HepG2 (cell line): ENCODE data around the gene SPPL2B. TPM values are rescaled to one million over a fixed set of nuclear protein-coding genes. Genes with fewer than 3 reads are reported as not detected.

Source experiments
- ATAC-seq: fragments of 200-7000 bp; cut with Tn5 transposase; 3 replicates; pipeline ENCODE4 v1.9.1; 2020; ENCODE audit warnings: mild to moderate bottlenecking, moderate library complexity
- BruUV-seq: library from RNA; stranded (reverse); fragments of 400-500 nt; replicated peaks from 2 replicates; lab custom pipeline; 2021; lab: Mats Ljungman, UMichigan
- CTCF ChIA-PET: fragments of 300-600 bp; formaldehyde crosslinking; extraction: SDS; loops from one replicate; lab custom pipeline; 2021; ENCODE audit warnings: low total read pairs, inconsistent platforms, low intra/inter-chr PET ratio; lab: Yijun Ruan, JAX
- POLR2A ChIA-PET: fragments of 350-600 bp; sonication (Branson Sonifier 250); formaldehyde crosslinking; loops from one replicate; lab custom pipeline; 2020; ENCODE audit warnings: antibody characterized with exemption, inconsistent platforms; lab: Yijun Ruan, JAX
- DNase-seq: peaks from one replicate; pipeline ENCODE4 v3.0.0-alpha.2; 2015; ENCODE audit warnings: low spot score
- FAIRE-seq: peaks from 3 replicates; lab custom pipeline; 2011; peaks lifted over from hg19 to GRCh38; lab: Jason Lieb, UNC
- H2AFZ ChIP-seq: one replicate; pipeline ENCODE4 v1.6.1; 2011; ENCODE audit warnings: low read length, inconsistent platforms
- H3K27ac ChIP-seq: fragments of 300-600 bp; 3 replicates; pipeline ENCODE4 v1.8.0; 2011; ENCODE audit warnings: mixed run types, mild to moderate bottlenecking, mixed read lengths, low read length, inconsistent platforms; ENCODE audit not compliant: insufficient read depth; ENCODE audit errors: extremely low read length
- H3K27me3 ChIP-seq, 2 experiments: fragments of 200-600 bp in 1 of 2; 2 replicates in 1 of 2; 3 replicates in 1 of 2; pipeline versions ENCODE4 v1.6.0 to v1.8.0; 2011; ENCODE audit warnings: low read length in 2 of 2, mild to moderate bottlenecking in 2 of 2, moderate library complexity in 2 of 2, inconsistent platforms in 1 of 2; ENCODE audit not compliant: insufficient read depth in 2 of 2, control insufficient read depth in 1 of 2
- H3K36me3 ChIP-seq, 2 experiments: fragments of 200-600 bp in 1 of 2; replicated peaks in 1 of 2; 2 replicates in 1 of 2; 3 replicates in 1 of 2; pipeline versions ENCODE4 v1.5.1 to v1.8.0; 2011; ENCODE audit warnings: low read length in 2 of 2, inconsistent platforms in 1 of 2; ENCODE audit not compliant: insufficient read depth in 2 of 2, control insufficient read depth in 1 of 2
- H3K4me1 ChIP-seq: 2 replicates; pipeline ENCODE4 v1.5.1; 2012; ENCODE audit warnings: low read length, inconsistent platforms; ENCODE audit not compliant: insufficient read depth
- H3K4me2 ChIP-seq: 2 replicates; pipeline ENCODE4 v1.6.0; 2011; ENCODE audit warnings: low read depth, low read length, inconsistent platforms
- H3K4me3 ChIP-seq, 3 experiments: fragments of 200-600 bp in 1 of 3; sonication (generic), shearing (Covaris generic) in 1 of 3; replicated peaks in 1 of 3; 2 replicates each; pipeline ENCODE4 v1.5.1; 2011 to 2016; ENCODE audit warnings: low read length in 3 of 3, inconsistent platforms in 2 of 3, low read depth in 2 of 3, mild to moderate bottlenecking in 2 of 3, control low read depth in 1 of 3, mixed read lengths in 1 of 3; ENCODE audit not compliant: insufficient read depth in 1 of 3
- H3K79me2 ChIP-seq: one replicate; pipeline ENCODE4 v1.6.1; 2011; ENCODE audit warnings: low read length, inconsistent platforms; ENCODE audit not compliant: insufficient read depth
- H3K9ac ChIP-seq: 2 replicates; pipeline ENCODE4 v1.6.0; 2011; ENCODE audit warnings: mild to moderate bottlenecking, low read depth, low read length, inconsistent platforms; ENCODE audit not compliant: insufficient read depth
- H3K9me3 ChIP-seq: 2 replicates; pipeline ENCODE4 v1.5.1; 2012; ENCODE audit warnings: mild to moderate bottlenecking, low read length
- H4K20me1 ChIP-seq: 2 replicates; pipeline ENCODE4 v1.6.0; 2011; ENCODE audit warnings: inconsistent platforms, mild to moderate bottlenecking, low read length, moderate library complexity; ENCODE audit not compliant: insufficient read depth
- HES4 ChIP-seq: sonication (generic); formaldehyde crosslinking; IDR thresholded peaks from 2 replicates; pipeline ENCODE4 v1.9.0; 2021; ENCODE audit warnings: mild to moderate bottlenecking, missing genetic modification reagents, borderline replicate concordance
- RARG ChIP-seq: sonication (generic); formaldehyde crosslinking; IDR thresholded peaks from 2 replicates; pipeline ENCODE4 v1.4.0; 2020; ENCODE audit warnings: low read depth, mild to moderate bottlenecking, missing genetic modification reagents
- RBFOX2 ChIP-seq: fragments of 200-400 bp; formaldehyde crosslinking; IDR thresholded peaks from 2 replicates; pipeline ENCODE4 v1.6.1; 2017; ENCODE audit warnings: low read depth, mild to moderate bottlenecking, low read length
- ZBTB42 ChIP-seq: sonication (generic); formaldehyde crosslinking; IDR thresholded peaks from 2 replicates; pipeline ENCODE4 v1.5.0; 2020; ENCODE audit warnings: mild to moderate bottlenecking, missing genetic modification reagents
- ZFX ChIP-seq: sonication (generic); formaldehyde crosslinking; IDR thresholded peaks from 2 replicates; pipeline ENCODE4 v1.4.0; 2020; ENCODE audit warnings: mild to moderate bottlenecking, low read depth, missing genetic modification reagents, moderate library complexity
- WGBS: methylation state at CpG from one replicate; pipeline ENCODE4 v1.1.6; 2017; ENCODE audit warnings: low lambda C conversion rate; 5-methylcytosine and 5-hydroxymethylcytosine counted together
- in situ Hi-C: cut with HindIII; loops from 2 replicates; pipeline ENCODE4 v1.10.0; 2017; ENCODE audit warnings: low pct_unique_long_range_greater_than_20kb; ENCODE audit not compliant: extremely low pct_ligation_motif_present
- intact Hi-C: fragments of 100-400 bp; cut with micrococcal nuclease; formaldehyde crosslinking; loops from one replicate; pipeline ENCODE4 v1.10.0; 2022; ENCODE audit not compliant: unreplicated experiment
- polyA plus RNA-seq, 8 experiments: library from polyadenylated mRNA; depleted of rRNA in 3 of 8; stranded (reverse) in 7 of 8; unstranded in 1 of 8; fragments of >200 nt; fragmentation: Illumina TruSeq in 4 of 8; extraction: Trizol in 4 of 8; gene quantifications; 2 replicates each; pipeline versions ENCODE4 v1.2.1 to v1.2.3, GENCODE V29; 2011 to 2016; ENCODE audit warnings: low read depth in 4 of 8, missing spikeins in 1 of 8, mixed read lengths in 1 of 8; ENCODE audit not compliant: insufficient read depth in 1 of 8
- total RNA-seq, 5 experiments: library from RNA; depleted of rRNA; stranded (reverse); fragments of >200 nt; fragmentation: Illumina TruSeq; extraction: Trizol; gene quantifications; 2 replicates each; pipeline ENCODE4 v1.2.3, GENCODE V29; 2016; ENCODE audit warnings: low read depth in 1 of 5
- TF ChIP-seq, protein P1 (sequence below): IDR thresholded peaks from 2 replicates; pipeline ENCODE4 v1.6.1; 2016; ENCODE audit warnings: missing compliant biosample characterization, missing genetic modification reagents, borderline replicate concordance
- TF ChIP-seq, protein P2 (sequence below): IDR thresholded peaks from 2 replicates; pipeline ENCODE4 v1.6.1; 2016; ENCODE audit warnings: mild to moderate bottlenecking
- TF ChIP-seq, protein P3 (sequence below): sonication (generic); formaldehyde crosslinking; IDR thresholded peaks from 2 replicates; pipeline ENCODE4 v1.5.1; 2020; ENCODE audit warnings: missing genetic modification reagents, mild to moderate bottlenecking, borderline replicate concordance

SPPL2B gene
- total and polyA plus RNA-seq, 2 of the 13 experiments (the other 11 are each of a cell fraction or from before 2014, with no cell fraction given): 14.9 to 15.2 TPM

DNA sequence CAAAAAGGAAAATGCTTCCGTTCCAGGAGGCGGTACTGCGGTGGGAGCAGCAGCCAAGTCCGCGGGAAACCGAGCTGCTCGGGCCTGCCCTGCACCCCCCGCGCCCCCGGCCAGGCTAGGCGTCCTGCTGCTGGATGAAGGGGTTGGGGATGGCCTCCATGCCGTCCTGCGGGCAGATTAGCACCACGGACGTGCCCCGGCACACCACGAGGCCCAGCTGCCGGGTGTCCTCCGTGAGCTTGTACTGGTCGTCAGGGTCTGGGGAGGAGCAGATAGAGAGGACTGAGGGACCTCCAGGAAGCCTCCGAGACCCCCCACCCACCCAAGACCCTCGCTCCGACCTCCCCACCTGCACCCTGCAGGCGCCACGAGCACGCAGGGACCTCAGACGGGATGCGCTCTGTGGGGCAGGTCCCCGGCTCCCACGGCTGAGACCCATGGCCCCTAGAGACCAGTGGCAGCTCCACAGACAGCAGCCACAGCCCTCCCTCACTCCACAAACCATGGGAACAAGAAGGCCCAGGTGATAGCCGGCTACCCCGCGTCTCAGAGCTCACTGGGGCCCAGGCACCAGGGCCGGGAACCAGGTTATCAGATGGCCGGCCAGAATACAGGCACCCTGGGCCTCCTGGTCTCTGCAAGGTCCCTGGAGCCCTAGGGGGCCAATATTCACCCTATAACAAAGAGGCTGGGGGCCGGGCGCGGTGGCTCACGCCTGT lies 6.8 kb upstream of the SPPL2B start:
- POLR2A ChIA-PET: interaction anchor here (0.8 kb wide), 1 partner anchor 170 kb away, joined by 3 read pairs; the partner anchor contains the start of gene AP3D1
- intact Hi-C loops: no loop called here

DNA sequence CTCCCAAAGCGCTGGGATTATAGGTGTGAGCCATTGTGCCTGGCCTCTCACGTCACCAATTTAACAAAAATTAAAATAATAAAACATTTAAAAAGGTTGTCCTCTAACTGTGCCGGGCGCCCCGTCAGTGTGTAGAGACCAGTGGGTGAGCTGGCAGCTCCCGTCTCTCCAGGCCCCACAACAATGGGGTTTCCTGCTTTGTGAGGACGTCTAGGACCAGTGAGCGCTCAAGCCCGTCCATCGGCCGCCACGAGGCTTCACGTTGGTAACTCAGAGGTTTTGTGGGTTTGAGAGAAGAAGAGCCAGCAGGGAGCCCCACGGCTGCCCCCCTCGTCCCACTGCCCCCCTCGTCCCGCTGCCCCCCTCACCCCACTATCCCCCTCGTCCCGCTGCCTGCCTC lies 4.8 kb upstream of the SPPL2B start:
- in situ Hi-C loops: no loop called here

More for the DNA sequence above, 6.8 kb upstream of the SPPL2B start:
- H3K4me2 ChIP-seq: no peak overlapping the region
- H3K36me3 ChIP-seq: peaks cover 7 to 33% of the 10 kb centered on the region in 2 experiments; a peak in 4 of 5 replicates
- no peaks in the 10 kb centered on the region for H3K9me3 ChIP-seq
- no TSS peak for BruUV-seq
- TF ChIP-seq ZFX (CRISPR knock-in tag): no peak
- TF ChIP-seq ZBTB42: no peak
- TF ChIP-seq RBFOX2: peak; percentile 30; the same call in 1 of the 2 replicates
- 0 out of 5 replicates have a peak, but pooled peaks cover 0 to 3% of the 10 kb centered on the region in 2 experiments for H3K27me3 ChIP-seq
- ATAC-seq (no peak), FAIRE-seq (no peak), DNase-seq (no peak)
- H3K79me2 ChIP-seq: peaks cover under 1% of the 10 kb centered on the region
- no peak overlapping the region for H3K4me3 ChIP-seq
- no peaks in the 10 kb centered on the region for H4K20me1 ChIP-seq
- CTCF ChIA-PET: no interaction called here
- H2AFZ ChIP-seq: no peak overlapping the region
- peaks cover 16% of the 10 kb centered on the region for H3K4me1 ChIP-seq
- in situ Hi-C loops: no loop called here
- WGBS: 98% methylated on average over 15 of the region's 39 CpGs
- H3K9ac ChIP-seq: no peak overlapping the region
- H3K27ac ChIP-seq: no peak overlapping the region

More for the DNA sequence above, 4.8 kb upstream of the SPPL2B start:
- Histone ChIP-seq H4K20me1 (no peaks in the 10 kb centered on the region), H3K4me1 (peaks cover 20% of the 10 kb centered on the region), H2AFZ (no peak overlapping the region), H3K9ac (no peak overlapping the region), H3K27me3 (no peaks in the 10 kb centered on the region; a peak in 1 of 5 replicates), H3K27ac (no peak overlapping the region), H3K36me3 (peaks cover 7 to 36% of the 10 kb centered on the region in 2 experiments; a peak in 4 of 5 replicates), H3K4me3 (no peak overlapping the region), H3K79me2 (peaks cover 18% of the 10 kb centered on the region), H3K9me3 (no peaks in the 10 kb centered on the region), H3K4me2 (no peak overlapping the region)
- no TSS peak for BruUV-seq
- 91% methylated on average over 19 of the region's 19 CpGs for WGBS
- FAIRE-seq: no peak
- POLR2A ChIA-PET: no interaction called here
- intact Hi-C loops: no loop called here
- CTCF ChIA-PET: no interaction called here
- TF ChIP-seq HES4: no peak
- TF ChIP-seq RARG (CRISPR knock-in tag): no peak
- TF ChIP-seq, protein P1, sequence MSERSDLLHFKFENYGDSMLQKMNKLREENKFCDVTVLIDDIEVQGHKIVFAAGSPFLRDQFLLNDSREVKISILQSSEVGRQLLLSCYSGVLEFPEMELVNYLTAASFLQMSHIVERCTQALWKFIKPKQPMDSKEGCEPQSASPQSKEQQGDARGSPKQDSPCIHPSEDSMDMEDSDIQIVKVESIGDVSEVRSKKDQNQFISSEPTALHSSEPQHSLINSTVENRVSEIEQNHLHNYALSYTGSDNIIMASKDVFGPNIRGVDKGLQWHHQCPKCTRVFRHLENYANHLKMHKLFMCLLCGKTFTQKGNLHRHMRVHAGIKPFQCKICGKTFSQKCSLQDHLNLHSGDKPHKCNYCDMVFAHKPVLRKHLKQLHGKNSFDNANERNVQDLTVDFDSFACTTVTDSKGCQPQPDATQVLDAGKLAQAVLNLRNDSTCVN (CRISPR knock-in tag): no peak
- TF ChIP-seq, protein P2, sequence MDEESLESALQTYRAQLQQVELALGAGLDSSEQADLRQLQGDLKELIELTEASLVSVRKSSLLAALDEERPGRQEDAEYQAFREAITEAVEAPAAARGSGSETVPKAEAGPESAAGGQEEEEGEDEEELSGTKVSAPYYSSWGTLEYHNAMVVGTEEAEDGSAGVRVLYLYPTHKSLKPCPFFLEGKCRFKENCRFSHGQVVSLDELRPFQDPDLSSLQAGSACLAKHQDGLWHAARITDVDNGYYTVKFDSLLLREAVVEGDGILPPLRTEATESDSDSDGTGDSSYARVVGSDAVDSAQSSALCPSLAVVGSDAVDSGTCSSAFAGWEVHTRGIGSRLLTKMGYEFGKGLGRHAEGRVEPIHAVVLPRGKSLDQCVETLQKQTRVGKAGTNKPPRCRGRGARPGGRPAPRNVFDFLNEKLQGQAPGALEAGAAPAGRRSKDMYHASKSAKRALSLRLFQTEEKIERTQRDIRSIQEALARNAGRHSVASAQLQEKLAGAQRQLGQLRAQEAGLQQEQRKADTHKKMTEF (CRISPR knock-in tag): no peak
- TF ChIP-seq, protein P3, sequence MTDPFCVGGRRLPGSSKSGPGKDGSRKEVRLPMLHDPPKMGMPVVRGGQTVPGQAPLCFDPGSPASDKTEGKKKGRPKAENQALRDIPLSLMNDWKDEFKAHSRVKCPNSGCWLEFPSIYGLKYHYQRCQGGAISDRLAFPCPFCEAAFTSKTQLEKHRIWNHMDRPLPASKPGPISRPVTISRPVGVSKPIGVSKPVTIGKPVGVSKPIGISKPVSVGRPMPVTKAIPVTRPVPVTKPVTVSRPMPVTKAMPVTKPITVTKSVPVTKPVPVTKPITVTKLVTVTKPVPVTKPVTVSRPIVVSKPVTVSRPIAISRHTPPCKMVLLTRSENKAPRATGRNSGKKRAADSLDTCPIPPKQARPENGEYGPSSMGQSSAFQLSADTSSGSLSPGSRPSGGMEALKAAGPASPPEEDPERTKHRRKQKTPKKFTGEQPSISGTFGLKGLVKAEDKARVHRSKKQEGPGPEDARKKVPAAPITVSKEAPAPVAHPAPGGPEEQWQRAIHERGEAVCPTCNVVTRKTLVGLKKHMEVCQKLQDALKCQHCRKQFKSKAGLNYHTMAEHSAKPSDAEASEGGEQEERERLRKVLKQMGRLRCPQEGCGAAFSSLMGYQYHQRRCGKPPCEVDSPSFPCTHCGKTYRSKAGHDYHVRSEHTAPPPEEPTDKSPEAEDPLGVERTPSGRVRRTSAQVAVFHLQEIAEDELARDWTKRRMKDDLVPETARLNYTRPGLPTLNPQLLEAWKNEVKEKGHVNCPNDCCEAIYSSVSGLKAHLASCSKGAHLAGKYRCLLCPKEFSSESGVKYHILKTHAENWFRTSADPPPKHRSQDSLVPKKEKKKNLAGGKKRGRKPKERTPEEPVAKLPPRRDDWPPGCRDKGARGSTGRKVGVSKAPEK (CRISPR knock-in tag): no peak
- ATAC-seq: no peak
- DNase-seq: no peak
